HG03175 (cell line): ENCODE results near the gene P2RX6.

Experiments
- ATAC-seq: cut with Tn5 transposase; IDR thresholded peaks from one replicate; pipeline ENCODE4 v1.9.1; 2021; ENCODE audit warnings: mild to moderate bottlenecking, moderate library complexity; ENCODE audit not compliant: unreplicated experiment

P2RX6 gene

DNA sequence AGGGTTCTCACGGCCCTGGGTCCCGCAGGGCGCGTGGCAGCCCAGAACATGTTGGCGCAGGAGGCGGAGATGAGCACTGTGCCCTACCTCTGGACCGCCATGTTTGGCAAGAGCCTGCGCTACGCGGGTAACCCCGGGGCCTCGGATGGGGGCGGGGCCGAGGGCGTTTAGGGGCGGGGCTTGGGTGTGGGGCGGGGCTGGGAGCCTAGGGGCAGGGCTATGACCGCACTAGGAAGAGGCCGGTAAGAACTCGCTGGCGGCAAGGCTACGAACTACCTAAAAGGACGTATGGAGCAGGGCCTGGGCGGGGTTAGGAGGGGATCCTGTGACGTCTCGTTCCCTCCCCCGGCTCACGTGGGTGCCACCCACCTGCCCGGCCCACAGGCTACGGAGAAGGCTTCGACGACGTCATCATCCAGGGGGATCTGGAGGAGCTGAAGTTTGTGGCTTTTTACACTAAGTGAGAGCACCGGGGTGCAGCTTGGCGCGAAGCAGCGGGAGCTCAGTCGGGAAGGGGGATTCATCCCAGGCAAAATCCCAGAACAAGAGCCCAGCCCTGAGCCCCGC lies 35.6 kb upstream of the P2RX6 start:
- ATAC-seq = peak; percentile 54

DNA sequence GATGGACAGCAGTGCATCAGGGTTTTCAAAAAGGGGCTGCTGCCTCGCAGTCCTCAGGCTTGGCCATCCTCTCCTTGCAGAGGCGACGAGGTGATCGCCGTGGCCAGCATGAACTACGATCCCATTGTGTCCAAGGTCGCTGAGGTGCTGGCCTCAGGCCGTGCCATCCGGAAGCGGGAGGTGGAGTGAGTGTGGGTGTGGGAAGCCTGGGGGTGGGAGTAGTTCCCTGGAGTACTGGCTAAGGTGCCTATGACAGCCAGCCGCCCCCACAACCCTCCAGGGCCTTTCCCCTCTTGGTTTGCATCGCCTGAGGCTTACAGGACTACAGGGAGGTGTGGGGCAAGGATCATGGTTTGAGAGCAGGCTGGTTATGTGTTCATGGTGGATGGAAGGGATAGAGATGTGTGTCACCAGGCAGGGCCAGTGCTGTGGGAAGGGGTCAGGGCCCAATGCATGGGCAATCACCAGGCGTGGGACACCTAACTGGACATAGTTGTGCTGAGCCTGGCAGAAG lies 35.0 kb upstream of the P2RX6 start:
- no peak for ATAC-seq

DNA sequence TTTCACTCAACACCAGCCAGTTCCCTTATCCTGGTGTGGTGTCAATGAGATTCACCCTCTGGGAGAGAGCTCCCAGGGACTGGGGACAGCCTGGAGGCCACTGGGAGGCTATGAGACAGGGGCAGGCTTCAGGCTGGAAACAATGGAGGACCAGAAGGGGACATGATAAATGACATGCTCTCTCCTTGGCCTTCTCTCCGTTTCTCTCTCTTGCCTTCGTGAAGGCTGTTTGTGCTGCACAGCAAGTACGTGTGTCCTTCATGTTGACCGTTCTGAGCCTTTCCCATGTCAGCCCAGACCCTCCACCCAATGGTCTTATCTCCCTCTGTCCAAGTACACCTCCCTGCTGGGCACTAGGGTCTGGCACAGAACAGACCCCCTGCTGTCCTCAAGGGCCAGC lies 34.4 kb upstream of the P2RX6 start:
- no peak for ATAC-seq

DNA sequence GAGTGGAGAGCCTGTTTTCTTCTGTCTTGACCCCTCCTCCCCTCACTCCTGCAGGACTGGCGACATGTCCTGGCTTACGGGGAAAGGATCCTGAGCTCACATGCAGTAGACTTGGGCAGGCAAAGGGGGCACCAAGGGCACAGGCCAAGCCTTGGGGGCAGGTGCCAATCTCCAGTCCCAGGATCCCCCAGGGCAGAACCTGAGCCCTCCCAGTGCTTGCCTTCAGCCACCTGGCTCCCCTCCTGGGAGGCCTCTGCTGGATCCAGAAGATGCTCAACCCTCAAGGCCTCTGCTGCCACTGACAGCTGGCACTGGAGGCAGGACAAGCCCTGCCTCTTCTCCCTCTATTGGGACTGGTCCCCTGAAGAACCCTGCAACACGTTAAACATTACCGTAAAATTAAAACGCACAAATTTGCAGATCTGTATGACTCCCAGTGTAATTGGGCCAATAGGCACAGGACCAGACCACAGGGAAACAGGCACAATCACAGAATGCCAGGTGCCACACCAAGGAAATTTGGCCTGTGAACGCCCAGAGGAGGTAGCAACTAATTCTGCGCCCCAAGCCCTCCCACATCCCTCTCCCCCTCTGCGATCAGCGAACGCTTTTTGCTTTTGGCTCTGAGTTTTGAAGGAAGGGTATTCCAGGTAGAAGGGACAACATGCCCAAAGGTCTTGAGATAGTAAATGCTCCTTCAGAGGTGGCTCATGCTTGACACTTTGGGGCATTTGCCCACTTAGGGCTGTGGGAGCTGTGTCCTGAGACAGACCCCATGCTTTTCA lies 33.8 kb upstream of the P2RX6 start:
- ATAC-seq = no peak

DNA sequence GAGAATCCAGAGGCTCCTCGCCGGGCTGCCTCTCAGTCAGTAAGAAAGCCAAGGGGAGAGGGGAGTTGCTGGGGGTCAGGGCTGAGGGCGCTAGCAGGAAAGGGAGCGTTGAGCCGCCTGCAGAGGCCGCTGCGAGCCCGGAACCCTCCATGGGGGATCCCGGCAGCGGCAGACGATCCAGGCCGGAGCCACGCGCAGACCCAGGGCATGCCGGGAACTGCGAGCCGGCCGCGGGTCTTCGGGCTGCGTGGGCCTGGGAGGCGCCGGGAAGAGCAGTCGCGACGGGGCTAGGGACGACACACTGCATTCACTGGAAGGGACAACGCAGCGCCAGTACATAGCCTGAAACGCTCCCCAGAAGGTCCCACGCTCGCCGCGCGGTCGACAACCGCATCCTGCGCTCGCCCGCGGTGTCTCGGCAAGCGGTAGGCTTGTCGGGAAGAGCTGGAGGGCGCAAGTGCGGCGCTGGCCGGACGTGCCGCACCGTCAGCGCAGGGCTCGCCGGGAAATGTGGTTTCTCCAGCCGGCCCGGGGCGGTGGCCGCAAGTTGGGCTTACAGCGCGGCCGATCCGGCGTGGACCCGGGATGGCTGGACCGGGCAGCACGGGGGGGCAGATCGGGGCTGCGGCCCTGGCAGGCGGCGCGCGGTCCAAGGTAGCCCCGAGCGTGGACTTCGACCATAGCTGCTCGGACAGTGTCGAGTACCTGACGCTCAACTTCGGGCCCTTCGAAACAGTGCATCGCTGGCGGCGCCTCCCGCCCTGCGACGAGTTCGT lies 33.0 kb upstream of the P2RX6 start, which contains the start of gene LZTR1:
Gene LZTR1, plus strand, starts transcription at position 511 of the 776 bp plus-strand sequence. Its CDS starts 75 bp downstream, at position 586.
- peak; percentile 69 for ATAC-seq

DNA sequence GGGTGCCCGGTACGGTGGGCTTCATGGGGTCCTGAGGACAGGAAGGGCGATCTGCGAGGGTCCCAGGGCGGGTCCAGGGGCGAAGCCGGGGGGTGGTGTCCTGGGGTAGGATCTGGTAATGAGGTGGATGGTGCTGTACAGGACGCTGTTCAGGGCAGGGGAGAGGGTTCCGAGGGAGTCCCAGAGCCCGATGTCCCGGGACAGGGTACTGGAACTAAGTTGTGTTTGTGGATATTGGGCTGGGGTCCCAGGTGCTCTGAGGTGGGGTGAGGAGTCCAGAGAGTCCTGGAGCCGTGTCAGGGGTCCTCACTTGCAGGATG lies 32.4 kb upstream of the P2RX6 start:
- ATAC-seq = peak; percentile 11

DNA sequence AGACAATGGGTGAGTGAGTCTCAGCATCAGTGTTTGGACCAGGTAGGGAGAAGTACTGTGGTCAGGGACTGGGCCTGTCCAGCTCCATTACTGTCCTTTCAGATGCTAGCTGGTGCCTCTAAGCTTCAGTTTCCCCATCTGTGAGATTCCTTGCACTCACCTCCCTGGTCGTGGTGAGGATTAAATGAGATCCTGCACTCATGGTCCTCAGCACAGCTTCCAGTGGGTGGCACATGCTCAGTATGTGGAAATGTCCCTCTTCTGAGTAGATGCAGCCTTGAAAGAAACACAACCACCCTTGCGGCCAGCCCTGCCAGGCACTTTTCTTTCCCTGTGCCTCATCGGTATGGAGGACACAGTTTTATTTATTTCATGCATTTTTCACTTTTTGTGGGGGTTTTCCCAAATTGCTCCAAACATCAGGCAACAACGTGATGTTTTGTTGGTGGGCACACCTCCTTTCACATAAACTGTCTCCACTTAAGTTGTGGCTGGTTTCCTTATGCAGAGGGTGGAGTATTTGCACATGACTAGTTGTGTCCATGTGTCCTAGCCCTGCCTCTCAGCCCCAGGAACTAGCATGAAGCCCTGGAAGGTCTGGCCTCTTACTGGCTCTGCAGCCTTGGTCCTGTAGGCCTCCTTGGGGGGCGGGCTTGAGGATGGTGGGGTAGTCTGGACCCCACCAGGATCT lies 31.7 kb upstream of the P2RX6 start:
- ATAC-seq = no peak

DNA sequence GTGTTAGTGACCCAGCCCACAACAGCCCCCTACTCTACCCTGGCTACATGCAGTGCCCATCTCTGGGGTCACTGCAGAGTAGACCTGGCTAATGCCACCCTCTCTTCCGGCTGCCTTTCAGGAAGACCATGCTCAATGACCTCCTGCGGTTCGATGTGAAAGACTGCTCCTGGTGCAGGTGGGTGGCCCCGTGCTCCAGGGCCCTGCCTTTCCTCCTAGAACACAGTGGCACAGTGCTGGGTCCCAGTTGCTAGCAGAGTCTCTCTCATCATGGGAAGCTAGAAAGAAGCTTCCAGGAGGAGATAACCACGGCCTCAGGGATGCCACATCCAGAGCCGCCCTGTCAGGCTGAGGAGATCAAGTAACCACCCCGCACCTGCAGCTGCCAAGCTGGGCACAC lies 29.2 kb upstream of the P2RX6 start:
- no peak for ATAC-seq

DNA sequence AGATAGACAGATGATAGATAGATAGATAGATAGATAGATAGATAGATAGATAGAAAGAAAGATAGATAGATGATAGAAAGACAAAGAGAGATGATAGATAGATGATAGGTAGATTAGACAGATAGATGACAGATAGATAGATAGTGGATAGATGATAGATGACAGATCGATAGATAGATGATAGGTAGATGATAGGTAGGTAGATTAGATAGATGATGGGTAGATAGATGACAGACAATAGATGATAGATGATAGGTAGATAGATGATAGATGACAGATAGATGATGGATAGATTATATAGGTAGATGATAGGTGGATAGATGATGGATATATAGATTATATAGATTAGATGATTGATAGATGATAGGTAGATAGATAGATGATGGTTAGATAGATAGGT lies 28.6 kb upstream of the P2RX6 start:
- ATAC-seq = no peak

DNA sequence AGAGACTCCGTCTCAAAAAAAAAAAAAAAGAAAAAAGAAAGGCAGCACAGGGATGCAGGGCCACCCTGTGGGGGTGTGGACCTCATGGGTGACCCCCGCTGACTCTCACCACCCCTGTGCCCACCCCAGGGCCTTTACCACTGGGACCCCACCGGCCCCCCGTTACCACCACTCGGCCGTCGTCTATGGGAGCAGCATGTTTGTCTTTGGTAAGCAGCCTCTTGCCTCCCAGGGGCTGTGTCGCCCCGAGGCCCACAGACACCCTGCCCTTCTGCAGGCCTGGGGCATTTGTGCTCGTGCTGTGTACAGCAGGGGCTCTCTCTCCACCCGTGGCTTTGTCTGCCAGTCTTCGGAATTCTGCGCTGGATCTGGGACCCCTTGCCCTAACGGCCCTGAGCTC lies 27.6 kb upstream of the P2RX6 start:
- ATAC-seq = no peak

DNA sequence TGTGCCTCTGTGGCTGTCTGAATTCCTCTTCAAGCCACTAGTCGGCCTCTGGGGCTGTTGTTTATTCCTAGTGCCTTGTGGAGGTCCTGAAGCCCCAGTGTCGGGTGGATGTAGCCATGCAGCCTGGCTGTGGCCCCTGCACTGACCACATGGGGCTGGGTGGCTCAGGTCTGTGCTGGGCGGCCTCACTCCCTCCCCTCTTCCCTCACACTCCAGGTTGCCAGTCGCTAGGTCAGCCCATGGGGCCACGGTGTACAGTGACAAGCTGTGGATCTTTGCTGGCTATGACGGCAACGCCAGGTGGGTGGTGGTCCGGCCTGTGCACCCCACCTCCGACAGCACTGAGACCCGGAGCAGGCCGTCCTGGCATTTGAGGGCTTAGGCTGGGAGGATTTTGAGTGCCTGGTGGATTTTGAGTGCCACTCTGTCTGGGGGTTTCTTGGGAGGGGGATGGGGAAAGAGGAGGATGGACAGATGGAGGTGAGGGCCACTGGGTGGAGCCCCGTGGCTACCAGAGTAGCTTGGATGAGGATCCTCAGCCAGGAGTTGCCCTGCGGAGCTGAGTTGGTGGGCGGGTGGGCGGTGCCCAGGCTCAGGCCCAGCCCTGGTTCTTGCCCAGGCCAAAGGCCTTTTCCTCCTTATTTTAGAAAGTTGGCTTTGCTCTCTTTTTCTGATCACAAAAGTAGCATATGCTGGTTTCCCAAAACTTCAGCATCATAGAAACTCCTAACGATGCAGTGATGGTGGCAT lies 26.2 kb upstream of the P2RX6 start:
- no peak for ATAC-seq

DNA sequence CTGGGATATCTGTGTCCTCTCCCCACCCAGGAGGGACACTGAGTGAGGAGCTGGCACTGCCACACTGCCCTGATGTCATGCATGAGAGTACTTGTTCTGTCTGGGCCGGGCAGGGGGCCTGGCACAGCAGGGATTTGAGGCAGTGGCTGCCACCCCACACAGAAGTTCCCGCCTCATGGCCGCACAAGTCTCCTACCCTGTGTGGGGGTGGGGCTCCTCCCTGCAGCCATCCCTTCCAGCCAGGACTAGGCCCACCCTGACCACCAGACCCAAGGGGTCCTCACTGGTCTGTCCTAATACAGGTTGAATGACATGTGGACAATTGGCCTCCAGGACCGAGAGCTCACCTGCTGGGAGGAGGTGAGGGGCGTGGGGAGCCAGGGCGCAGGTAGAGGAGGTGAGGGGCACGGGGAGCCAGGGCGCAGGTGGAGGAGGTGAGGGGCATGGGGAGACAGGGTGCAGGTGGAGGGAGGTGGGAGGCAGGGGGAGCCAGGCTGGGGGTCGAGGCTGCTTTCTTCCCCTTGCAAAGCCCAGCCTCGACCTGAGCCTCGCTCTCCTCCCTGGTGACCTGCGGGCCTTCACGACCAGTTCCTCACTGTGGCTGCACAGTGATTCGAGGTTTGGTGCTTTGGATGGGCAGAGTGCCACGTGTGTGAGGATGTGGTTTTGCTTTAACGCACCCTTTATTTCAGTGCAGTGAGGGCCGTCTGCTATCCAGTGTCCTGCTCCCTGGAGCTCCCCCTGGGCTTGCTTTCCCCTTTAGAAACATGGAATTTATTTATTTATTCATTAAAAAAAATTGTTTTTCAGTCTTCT lies 25.4 kb upstream of the P2RX6 start:
- ATAC-seq = no peak

DNA sequence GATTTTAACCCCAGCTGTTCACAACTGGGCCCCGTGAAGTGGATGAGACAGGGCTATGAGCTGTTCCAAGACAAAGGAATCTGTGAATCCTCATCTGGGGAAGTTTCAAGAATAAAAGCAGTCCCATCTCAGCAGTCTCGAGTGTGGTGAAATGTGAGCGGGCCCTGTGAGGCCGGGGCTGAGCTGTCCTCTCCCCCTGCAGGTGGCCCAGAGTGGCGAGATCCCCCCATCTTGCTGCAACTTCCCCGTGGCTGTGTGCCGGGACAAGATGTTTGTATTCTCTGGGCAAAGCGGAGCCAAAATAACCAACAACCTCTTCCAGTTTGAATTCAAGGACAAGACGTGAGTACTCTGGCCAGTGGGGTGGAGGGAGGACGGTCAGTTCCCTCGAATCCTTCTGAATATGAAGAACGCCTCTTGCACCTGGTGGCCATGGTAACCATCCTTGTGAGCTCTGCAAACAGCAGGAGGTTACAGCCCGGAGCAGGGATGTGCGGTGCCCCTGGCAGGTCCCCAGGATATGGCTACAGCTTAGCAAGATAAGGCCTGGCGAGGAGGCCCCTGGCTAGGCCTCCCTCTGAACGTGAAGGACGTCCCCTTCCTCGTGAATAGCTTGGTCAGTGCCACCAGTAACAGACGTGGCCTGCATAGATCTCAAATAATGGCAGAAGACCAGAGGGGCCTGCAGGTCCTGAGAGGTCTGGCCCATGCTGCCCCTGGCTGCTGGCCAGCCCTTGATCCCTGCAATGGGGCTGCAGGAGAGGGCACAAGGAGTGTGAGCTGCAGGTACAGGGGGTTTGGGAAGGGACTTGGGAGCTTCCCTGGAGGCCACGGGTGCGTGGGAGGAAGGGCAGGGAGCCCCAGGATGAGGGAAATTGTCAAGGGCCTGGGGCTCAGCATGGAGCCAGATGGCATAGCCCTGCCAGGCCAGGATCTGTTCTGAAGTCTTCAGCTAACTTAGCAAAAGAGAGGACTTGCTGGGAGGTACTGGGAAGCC lies 24.5 kb upstream of the P2RX6 start:
- no peak for ATAC-seq

DNA sequence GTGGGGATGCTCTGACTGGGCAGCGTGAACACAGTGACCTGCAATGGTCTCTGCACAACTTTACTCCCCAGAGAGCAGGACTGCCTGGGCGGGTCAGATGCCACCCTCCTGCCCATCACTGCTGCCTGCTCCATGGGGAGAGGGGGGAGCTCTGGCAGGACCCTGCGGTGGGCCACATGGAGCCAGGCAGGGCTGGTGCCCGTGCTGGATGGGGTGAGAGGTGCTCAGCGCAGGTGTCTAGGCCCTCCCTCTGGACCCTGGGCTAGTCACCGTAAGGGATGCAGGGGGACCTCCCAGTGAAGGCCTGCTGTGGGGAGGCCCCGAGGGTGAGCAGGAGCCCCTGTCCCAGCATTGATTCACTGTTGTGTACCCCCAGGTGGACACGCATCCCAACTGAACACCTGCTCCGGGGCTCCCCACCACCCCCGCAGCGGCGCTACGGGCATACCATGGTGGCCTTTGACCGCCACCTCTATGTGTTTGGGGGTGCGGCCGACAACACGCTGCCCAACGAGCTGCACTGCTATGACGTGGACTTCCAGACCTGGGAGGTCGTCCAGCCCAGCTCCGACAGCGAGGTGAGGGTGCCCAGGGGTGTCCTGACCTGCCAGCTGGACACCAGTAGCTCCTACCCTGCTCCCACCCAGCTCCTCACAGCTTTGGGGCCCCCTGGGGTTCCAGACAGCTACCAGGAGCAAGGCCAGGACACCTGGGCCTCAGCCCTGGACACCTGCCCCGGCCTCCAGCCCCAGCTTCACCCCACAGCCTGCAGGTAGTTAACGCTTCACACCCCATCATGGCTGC lies 23.5 kb upstream of the P2RX6 start:
- ATAC-seq = no peak

DNA sequence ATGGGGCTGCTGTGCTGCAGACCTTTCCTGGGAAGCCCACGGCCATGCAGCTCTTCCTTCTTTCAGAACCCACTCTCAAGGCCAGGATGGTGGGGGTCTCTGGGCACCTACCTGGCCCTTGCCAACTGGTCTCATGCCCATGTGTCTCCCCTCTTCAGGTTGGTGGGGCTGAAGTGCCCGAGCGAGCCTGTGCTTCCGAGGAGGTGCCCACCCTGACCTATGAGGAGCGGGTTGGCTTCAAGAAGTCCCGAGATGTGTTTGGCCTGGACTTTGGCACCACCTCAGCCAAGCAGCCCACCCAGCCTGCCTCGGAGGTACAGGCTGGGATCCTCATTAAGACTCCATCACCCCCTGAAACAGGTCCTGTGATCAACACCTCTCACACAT lies 22.9 kb upstream of the P2RX6 start:
- ATAC-seq = no peak

DNA sequence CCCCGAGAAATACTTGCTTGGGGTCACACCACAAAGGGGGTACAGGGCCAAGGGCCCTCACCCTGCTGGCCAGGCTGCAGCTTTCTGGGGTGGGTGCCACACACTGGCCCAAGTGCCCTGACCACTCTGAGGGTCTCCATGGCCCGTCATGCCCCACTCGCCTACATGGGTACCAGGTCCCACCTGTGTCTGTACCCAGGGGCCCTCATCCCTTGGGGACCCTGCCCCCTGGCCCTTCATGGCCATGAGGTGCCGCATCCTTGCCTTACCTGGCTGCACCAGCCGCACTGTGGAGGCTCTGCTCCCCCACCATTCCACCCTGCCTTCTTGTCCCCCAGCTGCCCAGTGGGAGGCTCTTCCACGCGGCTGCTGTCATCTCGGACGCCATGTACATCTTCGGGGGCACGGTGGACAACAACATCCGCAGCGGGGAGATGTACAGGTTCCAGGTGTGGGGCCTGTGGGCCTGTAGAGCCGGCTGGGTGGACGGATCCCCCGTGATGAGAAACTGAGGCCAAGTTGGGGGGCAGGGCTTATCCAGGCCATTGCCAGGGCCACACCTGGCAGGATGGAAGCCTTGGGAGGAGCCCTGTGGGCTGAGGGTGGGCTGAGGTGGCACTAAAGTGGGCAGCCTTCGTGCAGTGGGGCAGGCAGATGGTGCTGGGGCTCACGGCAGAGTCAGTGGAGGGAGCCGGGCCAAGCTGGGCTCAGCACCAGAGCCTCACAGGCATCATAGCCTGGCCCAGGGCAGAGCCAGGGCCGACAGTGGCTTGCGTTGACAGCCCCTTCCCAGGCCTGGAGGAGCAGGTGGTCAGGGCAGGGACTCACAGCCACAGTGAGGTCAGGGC lies 22.3 kb upstream of the P2RX6 start:
- no peak for ATAC-seq
